Lung microvascular endothelial cell (primary cell): ENCODE data around the gene FAM234A. TPM values are rescaled to one million over a fixed set of nuclear protein-coding genes. Genes with fewer than 3 reads are reported as not detected.
A peak's percentile ranks its signal among the peaks of the same experiment; 100 is the strongest.
"Not testable (repeated sequence)": the region's sequence is repeated elsewhere in the genome, so short reads cannot be mapped to it uniquely, and the experiment has no call there.

Source experiments
- DNase-seq, 2 donors: peaks; one replicate each; pipeline versions ENCODE4 v3.0.0 to v3.0.0-alpha.2; 2010; ENCODE audit warnings: low read depth in 2 of 2
- total RNA-seq: library from RNA; depleted of rRNA; stranded (reverse); fragments of >200 nt; gene quantifications from 2 replicates; pipeline ENCODE4 v1.2.1, GENCODE V29; 2014

The FAM234A gene
- total RNA-seq, 1 donor from 2014 or later: 41.5 TPM

DNA sequence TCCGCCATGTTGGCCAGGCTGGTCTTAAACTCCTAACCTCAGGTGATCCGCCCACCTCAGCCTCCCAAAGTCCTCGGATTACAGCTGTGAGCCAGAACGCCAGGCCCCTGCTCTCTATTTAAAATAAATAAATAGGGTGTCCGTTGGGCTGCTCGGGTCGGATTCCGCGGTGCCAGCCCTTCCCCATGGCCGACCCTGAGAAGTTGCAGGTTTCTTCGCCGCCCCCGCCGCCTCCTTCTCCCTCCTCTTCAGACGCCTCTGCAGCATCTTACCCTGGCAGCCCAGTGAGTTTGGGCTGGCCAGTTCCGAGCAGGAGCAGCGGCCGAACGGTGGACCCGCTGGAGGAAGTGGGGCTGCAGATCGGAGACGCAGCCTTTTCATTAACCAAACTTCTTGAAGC is 3.7 kb upstream of the FAM234A start:
- no peak for DNase-seq

DNA sequence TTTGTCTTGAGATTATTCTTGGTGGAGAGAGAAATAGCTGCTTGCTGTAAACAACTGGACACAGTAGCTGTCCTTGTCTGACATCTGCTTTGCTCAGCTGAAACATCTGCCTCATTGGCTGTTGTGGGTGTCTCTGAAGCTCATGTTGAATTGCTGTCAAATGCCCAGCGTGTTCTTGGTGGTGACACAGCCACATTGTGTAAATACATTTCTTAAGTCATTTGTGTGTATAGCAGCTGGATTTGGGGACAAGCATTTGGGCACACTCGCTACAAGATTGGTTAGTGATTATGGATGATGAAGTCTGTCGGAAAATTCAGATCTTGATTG is 5.3 kb downstream of the FAM234A start:
- no peak for DNase-seq

DNA sequence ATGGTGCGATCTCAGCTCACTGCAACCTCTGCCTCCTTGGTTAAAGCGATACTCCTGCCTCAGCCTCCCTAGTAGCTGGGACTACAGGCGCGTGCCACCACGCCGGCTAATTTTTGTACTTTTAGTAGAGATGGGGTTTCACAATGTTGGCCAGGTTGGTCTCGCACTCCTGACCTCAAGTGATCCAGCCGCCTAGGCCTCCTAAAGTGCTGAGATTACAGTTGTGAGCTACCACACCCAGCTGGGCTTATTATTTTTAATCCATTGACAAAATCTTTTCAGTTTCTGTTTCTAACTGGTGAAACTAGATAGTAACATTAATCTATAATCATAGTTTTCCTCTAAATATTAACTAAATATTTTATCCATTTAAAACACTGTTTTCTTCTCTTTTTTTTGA is 5.9 kb downstream of the FAM234A start:
- no peak for DNase-seq

DNA sequence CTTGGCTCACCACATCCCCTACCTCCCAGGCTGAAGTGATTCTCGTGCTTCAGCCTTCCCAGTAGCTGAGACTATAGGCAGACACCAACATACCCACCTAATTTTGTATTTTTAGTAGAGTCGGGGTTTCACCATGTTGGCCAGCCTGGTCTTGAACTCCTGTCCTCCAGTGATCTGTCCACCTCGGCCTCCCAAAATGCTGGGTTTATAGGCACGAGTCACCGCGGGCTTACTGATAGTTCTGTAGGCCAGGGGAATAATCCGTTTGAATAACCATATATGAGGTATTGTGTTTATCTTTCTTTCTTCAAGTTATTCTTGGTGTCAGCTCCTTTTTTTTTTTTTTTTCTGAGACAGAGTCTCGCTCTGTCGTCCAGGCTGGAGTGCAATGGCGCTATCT is 7.7 kb downstream of the FAM234A start:
- DNase-seq: no peak

DNA sequence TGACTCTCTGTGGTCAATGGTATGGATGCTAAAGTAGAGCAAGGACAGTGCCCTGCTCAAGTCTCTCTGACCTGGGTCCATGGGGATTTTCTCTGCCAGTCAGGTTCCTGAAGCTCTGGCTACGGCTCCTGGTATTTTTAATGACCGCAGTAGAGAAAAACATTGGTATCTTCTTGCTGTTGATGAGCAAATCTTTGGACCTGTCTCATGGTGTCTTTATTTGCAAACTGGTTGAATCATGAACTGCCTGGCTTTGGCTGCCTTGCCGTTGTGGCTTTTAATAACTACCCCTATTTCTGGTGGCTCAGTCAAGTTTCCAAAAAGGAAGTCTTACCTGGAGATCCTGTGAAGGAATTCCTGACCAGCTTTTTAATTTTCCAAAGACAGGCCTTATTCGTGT is 8.7 kb downstream of the FAM234A start:
- no peak for DNase-seq

DNA sequence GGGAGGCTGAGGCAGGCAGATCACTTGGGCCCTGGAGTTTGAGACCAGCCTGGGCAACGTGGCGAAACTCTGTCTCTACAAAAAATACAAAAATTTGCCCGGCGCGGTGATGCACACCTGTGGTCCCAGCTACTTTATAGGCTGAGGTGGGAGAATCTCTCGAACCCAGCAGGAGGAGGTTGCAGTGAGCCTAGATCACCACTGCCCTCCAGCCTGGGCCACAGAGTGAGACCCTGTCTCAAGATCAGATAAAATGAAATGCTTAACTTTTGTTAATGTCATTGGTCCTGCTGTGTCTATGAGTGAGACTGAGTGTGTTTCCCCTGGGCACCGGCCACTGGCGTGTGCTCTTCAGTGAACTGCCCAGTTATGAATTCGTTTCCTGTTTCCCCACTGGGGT is 10.5 kb downstream of the FAM234A start:
- peak in 1 of 2 donors; percentile 15 for DNase-seq

DNA sequence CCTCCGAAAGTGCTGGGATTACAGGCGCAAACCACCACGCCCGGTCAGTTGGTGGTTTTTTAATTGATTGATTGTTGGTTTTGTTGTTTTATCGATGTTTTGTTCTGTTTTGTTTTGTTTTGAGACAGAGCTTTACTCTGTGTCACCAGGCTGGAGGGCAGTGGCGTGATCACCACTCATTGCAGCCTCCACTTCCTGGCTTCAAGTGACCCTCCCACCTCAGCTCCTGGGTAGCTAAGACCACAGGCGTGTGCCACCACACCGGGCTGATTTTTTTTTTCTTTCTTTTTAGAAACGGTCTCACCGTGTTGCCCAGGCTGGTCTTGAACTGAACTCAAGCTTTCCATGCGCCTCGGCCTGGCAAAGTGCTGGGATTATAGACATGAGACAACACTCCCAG is 12.4 kb downstream of the FAM234A start:
- no peak for DNase-seq

DNA sequence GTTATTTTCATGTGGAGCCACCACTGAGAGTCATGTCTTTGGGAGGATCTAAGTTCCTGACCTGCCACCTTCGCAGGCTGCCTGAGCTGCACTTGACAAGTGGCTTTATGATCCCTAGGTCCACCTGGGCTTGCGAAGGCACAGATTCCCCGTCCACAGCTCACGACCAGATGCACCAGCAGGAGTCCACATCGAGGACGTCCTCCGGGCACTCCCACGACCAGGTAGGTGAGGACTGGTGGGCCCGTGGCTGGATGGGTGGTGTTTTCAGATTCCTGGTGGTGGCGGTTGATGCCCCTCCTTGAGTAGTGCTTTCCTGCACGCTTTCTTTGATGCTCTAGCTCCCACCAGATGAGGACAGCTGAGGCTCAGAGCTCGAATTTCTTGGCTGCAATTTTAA is 14.8 kb downstream of the FAM234A start:
- no peak for DNase-seq

DNA sequence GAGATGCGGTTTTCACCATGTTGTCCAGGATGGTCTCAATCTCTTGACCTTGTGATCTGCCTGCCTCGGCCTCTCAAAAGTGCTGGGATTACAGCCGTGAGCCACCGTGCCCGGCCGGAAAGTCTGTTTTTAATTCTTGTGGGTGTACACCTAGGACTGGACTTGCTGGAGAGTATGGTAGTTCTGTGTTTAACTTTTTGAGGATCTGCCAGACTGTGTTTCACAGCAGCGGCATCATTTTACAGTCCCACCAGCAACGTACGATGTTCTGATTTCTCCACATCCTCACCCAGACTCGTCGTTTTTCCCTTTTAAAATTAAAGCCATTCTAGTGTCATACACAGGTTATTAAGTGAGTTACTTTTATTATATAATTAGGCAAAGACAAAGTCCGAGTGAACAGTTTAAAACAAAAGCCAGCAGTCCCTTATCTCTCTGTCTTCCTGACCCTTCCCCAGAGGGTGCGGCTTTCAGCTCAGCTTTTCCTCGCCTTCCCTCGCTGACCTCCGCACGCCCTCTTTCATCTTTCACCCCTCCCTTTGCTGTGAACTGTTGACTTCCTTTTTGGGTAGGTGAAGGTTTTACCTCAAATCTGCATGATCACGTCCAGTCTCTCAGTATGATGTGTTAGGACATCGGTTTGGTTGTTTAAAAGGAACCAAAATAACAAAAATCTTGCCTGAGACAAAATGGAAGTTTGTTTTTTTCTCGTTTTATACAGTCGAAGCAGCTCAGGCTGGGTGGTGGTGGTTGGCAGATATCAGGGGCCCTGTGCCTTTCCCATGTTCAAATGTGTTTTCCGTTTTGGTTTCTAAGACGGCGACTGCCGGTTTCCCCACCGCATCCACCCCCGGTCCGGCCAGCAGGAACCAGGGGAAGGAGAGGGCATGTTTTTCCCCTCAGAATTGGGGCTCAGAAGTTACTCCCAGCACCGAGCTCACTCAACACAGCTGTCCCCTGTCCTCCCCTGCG is 18.0 kb downstream of the FAM234A start:
- DNase-seq: peak in 1 of 2 donors; percentile 23

DNA sequence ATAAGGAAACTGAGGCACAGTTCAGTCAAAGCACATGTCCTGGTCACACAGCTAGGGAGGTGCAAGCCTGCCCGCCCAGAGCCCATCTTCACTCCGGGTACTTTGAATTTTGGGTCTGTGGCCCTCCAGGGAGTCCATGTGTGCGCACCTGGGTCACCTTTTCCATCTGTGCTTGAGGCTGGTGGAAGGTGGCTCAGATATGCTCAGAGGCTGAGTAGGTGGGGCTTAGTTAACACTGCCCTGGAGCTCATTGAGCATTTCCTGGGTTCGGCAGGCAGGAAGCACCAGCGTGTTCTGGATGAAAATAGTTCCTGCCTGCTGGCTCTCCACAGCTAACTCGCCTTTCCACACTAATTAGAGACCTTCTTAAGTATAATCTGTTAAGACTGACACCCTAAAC is 19.2 kb downstream of the FAM234A start:
- peak in 1 of 2 donors; percentile 17 for DNase-seq

DNA sequence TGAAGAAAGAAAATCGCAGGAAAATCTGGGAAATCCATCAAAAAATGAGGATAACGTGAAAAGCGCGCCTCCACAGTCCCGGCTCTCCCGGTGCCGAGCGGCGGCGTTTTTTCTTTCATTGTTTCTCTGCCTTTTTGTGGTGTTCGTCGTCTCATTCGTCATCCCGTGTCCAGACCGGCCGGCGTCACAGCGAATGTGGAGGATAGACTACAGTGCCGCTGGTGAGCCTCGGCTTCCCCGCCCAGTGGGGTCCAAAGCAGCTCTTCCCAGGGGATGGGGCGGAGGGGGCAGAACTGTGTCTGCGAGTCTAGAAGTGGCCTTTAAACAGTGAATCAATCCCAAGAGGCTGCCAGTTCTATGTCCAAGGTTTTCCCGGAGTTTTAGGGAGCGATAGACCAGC is 19.8 kb downstream of the FAM234A start:
- no peak for DNase-seq

DNA sequence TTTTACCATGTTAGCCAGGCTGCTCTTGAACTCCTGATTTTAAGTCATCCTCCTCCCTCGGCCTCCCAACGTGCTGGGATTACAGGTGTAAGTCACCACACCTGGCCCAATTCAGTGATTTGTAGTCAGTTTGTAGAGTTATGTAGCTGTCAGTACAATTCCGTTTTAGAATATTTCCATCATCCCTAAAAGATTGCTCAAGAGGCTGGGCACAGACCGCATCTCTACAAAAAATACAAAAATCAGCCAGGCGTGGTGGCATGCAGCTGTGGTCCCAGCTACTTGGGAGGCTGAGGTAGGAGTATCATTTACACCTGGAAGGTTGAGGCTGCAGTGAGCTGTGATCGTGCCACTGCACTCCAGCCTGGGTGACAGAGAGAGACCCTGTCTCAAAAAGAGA is 20.6 kb downstream of the FAM234A start:
- no peak for DNase-seq

DNA sequence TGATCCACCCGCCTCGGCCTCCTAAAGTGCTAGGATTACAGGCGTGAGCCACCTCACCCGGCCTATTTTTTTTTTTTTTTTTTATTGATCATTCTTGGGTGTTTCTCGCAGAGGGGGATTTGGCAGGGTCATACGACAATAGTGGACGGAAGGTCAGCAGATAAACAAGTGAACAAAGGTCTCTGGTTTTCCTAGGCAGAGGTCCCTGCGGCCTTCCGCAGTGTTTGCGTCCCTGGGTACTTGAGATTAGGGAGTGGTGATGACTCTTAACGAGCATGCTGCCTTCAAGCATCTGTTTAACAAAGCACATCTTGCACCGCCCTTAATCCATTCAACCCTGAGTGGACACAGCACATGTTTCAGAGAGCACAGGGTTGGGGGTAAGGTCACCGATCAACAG is 23.5 kb downstream of the FAM234A start:
- not testable (repeated sequence) for DNase-seq

DNA sequence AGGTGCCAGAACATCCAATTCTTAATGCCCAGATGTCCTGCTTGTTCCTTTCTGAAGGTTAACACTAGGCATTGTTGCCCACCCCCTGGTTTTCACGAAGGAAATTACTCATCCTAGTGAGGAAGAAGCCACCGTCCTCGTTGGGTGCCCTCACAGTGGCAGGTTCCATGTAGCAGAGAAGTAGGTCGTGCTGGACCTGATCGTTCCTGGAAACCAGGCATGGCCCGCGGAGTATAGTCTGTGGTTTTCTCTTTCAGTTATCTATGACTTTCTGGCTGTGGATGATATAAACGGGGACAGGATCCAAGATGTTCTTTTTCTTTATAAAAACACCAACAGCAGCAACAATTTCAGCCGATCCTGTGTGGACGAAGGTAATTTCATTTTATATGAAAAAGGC is 24.6 kb downstream of the FAM234A start:
- no peak for DNase-seq

DNA sequence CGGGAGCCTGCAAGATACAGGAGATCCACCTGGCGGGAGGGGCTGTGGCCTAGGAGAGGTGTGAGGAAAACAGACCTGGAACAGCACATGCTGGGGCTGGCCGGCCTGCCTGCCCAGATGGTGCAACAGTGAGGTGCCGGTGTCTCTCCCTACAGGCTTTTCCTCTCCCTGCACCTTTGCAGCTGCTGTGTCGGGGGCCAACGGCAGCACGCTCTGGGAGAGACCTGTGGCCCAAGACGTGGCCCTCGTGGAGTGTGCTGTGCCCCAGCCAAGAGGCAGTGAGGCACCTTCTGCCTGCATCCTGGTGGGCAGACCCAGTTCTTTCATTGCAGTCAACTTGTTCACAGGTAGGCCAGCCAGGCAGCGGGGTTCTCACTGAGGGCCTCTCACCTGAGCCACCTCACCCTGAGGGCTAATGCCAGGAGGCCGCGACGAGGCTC is 25.2 kb downstream of the FAM234A start:
- DNase-seq: no peak

DNA sequence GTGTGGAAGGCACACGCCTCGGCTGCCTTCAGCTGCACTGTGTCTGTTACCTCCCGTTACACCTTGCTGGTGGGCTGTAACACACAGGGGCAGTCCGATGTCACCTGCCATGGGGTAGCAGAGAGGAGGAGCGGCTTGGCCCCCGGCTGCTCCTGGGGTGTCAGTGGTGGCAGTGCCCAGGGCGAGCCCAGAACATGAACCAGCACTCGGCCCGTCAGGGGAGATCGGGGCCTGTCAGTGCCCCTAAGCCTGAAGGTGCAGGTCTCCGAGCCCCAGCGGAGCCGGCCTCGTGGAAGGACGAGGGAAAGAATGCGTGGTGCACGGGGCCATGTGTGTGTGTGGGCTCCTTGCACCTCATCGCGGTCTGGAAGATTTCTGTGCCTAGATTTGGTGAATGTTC is 25.7 kb downstream of the FAM234A start:
- DNase-seq: no peak

DNA sequence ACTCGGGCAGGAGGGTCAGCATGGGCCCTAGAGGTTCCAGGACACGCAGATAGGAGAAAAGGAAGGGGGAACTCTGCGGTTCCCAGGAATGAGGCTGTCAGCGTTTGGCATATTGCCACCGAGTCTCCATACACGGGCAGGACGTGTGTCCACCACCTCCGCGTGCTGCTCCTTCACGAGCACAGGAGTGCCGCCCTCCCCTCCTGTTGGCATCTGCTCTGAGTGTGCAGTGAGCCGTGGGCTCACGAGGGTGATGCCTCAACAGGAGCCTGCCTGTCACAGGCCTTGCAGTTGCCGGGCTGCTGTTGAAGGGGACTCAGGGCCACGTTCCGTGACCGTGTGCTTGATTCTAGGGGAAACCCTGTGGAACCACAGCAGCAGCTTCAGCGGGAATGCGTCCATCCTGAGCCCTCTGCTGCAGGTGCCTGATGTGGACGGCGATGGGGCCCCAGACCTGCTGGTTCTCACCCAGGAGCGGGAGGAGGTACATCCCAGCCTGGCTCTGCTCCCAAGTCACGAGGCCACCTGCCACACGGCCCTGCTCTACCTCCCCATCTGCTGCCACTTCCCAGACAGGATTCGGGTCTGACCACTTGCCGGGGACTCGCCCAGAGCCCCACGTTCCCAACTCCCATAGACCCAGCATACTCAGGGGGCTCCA is 26.5 kb downstream of the FAM234A start:
- DNase-seq: no peak

DNA sequence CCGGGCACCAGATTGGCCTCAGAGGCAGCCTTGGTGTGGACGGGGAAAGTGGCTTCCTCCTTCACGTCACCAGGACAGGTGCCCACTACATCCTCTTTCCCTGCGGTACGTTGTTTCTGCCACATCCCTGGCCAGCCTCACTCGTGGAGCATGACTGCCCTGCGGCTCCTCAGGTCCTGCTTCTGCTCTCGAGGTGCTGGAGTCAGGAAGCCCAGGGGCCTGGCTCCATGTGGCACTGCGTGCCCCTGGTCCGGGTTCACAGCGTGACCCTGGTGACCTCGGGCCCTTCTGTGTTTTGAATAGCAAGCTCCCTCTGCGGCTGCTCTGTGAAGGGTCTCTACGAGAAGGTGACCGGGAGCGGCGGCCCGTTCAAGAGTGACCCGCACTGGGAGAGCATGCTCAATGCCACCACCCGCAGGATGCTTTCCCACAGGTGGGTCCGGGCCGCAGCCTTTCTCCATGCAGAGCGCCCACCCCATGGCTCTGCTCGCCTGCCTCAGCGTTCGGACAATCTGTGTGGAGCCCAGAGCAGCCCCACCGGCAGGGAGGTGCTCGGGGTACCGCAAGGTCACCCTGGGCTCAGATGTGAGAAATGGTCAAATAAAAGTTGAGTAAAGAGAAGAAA is 27.6 kb downstream of the FAM234A start:
- DNase-seq: no peak

DNA sequence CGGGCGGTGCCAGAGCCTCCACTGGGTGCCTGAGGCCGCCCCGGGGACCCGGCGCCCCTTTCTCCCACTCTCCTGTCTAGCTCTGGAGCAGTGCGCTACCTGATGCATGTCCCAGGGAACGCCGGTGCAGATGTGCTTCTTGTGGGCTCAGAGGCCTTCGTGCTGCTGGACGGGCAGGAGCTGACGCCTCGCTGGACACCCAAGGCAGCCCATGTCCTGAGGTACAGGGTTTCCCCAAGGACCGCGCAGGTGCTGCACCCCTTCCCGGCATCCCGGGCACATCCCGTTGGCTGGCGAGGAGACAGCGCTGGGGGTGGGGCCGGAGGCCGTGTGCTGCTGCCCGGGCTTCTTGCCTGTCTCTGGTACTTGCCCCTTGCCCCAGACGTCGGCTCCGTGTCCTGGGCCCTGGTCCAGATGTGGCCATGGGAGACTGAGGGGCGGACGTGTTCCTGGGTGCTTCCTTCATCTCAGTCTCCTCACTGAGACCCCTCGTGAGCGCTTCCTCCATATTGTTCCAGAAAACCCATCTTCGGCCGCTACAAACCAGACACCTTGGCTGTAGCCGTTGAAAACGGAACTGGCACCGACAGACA is 28.7 kb downstream of the FAM234A start:
- no peak for DNase-seq

DNA sequence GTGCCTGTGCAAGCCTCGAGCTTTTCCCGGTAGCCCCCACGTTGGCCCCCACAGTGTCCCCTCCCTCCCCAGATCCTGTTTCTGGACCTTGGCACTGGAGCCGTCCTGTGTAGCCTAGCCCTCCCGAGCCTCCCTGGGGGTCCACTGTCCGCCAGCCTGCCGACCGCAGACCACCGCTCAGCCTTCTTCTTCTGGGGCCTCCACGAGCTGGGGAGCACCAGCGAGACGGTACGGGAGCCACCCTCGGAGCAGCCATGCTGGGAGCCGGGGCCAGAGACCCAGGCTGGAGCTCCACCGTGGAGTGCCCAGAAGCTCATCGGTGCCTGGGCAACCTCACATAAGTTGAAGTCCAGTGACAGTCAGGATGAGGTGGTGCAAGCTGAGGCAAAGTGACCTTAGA is 29.3 kb downstream of the FAM234A start:
- DNase-seq: no peak

DNA sequence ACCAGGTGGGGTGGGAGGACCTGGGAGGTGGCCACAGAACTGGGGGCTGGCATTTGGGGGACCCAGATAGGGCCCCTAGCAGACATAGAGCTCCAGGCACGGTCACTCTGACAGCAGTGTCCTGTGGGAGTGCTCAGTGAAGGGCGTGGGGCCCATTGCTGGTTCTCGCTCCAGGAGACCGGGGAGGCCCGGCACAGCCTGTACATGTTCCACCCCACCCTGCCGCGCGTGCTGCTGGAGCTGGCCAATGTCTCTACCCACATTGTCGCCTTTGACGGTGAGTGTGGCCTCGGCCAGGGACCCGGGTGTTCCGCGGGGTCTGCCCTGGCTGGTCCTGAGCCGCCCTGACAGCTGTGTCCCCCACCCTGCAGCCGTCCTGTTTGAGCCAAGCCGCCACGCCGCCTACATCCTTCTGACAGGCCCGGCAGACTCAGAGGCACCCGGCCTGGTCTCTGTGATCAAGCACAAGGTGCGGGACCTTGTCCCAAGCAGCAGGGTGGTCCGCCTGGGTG is 29.9 kb downstream of the FAM234A start:
- DNase-seq: no peak

DNA sequence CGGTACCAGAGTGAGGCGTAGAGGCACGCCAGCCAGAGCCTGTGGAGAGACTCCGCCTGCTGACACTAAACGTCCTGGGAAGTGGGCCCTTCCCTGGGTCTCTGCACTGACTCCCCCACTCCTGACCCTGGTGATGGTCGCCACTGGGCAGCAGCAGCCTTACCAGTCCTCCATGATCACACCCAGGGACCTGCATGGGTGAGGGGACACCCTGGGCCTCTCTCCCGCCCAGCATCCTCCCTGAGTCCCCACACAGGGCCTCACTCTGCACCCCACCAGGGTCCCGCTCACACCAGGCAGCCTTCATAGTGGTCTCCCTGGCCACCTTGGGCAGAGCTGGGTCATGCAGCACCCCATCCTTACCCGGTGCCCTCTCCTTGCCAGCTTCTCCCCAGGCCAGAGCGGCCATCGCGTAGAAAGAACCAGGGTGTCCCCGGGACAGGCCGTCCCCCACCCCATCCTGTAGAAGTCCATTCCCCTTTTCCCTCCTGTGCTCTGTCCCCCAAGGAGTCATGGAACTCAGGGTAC is 30.4 kb downstream of the FAM234A start:
- DNase-seq: no peak
